HG03060 (cell line): ENCODE data around the gene S100A8.
"Not testable (repeated sequence)": the region's sequence is repeated elsewhere in the genome, so short reads cannot be mapped to it uniquely, and the experiment has no call there.

ENCODE experiments used
- ATAC-seq: cut with Tn5 transposase; IDR thresholded peaks from one replicate; pipeline ENCODE4 v1.9.1; 2021; ENCODE audit warnings: low read depth, moderate number of reproducible peaks; ENCODE audit not compliant: unreplicated experiment

Gene S100A8

DNA sequence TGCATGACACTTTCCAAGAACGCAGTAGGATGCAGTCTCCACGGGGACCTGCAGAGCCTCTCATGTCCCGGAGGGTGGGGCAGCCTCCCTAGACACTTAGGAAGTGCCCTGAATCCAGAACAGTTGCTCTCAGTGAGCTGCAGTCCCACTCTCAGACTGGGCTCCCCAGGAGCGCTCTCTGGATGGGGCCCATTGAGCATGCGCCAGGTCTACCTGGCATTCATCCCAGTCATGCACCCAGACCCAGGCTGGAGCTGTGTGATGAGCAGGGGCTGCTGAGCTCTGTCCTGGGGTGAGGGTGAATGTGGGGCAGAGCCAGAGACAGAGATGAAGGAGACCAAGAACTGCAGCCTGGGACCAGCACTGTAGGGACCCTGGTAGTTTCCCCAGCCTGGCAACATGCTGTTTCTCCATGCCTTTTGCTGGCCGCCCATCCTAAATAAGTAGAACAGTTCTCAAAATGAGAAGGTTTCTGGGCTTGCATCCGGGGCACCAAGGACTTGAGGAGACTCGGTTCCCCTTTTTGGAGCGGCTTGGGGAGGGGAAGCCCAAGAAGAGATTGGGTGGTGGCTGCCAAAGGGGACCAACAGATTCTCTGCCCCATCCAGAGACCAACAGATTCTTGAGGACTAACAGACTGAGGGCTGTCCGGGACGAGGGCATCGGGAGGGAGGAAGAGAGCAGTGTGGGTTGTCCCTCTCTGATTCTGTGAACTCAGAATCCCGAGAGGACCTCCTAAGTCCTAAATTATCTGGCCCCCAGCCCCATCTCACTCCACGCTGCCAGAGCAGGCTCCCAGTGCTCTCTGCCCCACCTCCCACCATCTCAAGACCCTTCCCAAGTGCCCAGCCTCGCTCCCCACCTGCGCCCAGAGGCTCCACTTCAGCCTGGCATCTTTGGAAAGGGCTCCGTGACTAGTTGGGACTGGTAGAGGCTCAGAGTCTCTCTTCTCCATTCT is 41.2 kb downstream of the S100A8 start:
- ATAC-seq = no peak

DNA sequence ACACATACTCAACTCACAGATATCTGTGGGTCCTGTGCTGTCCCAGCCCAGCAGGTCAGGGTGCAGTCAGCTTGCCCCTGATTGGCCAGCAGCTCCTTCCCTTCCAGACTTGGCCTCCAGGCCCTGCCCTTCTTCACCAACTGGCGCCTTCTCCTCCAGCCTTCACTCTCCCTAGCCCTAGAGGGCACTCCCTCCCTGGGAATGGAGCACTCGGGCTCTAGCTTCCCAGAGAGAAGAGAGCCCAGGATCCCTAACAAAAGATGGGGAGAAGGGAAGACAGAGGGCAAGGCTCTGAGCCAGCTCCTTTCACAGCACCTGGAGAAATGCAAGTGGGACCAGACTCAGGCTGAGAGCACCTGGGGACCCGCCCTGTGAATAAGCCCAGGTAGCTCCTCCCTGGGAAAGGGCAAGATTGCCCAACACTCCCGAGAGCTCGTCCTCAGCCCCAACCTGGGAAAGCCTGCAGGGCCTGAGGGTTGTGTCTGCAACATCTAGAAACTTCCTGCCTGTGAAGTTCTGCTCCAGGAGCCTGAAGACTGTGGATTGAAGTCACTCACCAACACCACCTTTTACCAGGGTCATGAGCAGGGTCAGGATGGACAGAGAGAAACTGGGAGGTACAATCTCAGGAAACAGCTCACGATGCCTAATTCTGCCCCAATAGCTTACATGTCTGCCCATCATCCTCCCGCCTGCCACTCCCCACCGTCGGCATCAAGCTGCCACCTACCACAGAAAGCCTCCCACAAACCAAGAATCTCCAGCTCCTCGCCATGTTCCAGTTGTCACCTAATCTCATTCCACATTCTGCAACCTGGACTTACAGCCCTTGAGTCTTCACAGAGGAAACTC is 42.1 kb downstream of the S100A8 start, which contains the start of gene PGLYRP4:
TSS of gene PGLYRP4 (minus strand) at position 331 of the 852 bp plus-strand sequence. CDS start 909 bp downstream, outside the sequence.
- ATAC-seq = no peak

DNA sequence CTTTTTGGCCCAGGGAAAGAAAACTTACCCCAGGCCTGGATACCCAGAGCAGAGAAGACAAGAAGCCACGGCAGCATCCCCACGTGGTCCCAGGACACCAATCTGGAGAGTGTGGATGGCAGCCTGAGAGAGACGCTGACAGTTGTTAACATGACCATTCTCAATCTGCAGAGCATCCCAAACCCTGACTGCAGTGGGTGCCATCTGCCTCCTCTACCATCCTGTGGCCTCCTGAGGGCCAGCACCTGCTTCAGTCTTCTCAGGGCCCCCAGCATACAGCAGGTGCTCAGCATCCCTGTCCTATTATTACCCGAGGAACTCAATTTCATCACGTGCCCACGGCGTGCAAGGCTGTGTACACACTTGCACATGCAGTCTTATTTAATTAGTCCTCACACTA is 43.0 kb downstream of the S100A8 start:
- ATAC-seq = no peak

DNA sequence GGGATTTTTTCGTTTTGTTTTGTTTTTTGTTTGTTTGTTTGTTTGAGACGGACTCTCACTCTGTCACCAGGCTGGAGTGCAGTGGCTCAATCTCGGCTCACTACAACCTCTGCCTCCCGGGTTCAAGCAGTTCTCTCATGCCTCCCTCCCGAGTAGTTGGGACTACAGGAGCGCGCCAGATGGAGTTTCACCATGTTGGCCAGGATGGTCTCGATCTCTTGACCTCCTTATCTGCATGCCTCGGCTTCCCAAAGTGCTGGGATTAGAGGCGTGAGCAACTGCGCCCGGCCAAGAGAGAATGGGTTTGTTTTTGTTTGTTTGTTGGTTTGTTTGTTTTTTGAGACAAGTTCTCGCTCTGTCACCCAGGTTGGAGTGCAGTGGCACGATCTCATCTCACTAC is 43.8 kb downstream of the S100A8 start:
- ATAC-seq = not testable (repeated sequence)

DNA sequence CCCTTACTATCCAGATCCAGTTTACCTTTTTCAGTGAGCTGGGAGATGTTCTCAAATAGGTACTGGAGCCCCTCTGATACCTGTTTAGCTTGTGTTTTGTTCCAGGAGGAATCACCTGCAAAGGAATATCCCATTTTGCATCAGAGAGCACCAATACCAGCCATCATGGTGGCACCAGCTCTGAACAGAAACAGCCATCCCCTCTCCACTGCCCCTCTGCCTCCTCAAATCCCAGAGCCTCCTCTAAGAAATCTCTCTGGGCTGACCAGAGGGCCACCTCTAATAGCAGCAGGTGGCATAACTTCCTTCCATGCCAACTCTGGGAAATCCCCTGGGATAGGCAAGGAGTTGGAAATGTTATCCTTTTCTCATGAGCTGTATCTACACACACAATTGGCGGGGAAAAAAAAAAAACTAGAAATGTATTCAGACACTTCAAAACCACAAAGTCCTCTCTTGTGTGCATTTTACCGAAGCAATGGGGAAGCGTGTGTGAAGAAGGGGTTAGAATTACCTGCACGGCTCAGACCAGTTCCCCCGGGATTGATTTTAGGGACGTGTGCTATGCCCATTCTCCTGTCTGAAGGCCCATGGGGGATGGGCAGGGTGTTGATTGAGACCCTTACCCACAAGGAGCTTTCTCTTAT is 44.7 kb downstream of the S100A8 start:
- ATAC-seq = no peak

DNA sequence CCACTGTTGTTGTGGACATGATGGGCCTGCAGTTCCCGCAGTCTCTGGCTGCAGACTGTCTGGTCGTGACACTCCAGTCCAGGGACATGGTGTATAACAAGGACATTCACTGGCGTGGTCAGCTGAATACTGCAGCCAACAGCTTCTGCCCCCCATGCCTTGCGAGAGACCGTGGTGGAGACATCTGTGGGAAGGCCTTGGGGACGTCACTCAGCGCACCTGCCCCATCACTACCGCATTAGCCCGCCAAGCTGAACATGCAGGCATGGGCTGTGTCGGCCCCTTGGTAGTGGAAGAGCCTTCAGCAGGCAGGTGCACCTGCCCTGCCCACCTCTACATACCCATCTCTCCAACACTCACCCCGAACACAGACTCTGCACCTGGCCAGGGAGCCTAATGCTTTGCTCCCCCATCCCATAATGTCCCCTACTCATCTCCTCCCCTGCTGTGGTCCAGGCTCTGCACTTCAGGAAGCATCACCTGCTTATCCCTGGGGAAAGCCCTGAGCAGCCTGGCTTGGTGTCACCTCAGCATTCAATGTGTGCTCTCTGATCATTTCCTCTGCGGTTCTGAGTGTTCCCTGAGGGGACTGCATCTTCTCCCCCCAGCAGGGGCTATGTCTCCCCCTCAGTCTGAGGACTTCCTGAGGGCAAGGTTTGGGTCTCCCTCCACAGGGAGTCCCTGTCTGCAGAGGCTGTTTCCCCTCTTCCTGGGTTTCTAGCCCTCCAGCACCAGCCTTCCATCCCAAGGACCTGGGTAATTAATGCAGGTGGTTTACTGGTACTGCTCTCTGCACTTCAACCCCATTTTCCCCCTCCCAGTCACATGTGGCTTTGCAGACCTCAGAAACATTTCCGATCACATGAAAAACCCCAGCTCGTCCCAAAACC is 45.4 kb downstream of the S100A8 start:
- no peak for ATAC-seq

DNA sequence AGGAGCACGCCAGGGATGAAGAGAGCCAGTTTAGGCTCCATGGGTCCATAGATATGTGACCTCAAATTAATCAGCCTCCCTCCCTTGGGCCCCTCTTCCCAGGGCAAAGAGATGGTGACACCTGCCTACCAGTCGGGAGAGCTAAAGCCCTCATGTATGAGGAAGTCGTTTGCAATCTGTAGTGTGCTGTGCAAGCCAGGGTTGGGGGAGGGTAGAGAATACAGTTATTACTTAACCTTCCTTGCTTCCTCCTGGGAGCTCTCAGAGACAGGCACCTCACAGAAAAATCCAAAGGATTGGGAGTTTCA is 46.2 kb downstream of the S100A8 start:
- ATAC-seq = no peak

DNA sequence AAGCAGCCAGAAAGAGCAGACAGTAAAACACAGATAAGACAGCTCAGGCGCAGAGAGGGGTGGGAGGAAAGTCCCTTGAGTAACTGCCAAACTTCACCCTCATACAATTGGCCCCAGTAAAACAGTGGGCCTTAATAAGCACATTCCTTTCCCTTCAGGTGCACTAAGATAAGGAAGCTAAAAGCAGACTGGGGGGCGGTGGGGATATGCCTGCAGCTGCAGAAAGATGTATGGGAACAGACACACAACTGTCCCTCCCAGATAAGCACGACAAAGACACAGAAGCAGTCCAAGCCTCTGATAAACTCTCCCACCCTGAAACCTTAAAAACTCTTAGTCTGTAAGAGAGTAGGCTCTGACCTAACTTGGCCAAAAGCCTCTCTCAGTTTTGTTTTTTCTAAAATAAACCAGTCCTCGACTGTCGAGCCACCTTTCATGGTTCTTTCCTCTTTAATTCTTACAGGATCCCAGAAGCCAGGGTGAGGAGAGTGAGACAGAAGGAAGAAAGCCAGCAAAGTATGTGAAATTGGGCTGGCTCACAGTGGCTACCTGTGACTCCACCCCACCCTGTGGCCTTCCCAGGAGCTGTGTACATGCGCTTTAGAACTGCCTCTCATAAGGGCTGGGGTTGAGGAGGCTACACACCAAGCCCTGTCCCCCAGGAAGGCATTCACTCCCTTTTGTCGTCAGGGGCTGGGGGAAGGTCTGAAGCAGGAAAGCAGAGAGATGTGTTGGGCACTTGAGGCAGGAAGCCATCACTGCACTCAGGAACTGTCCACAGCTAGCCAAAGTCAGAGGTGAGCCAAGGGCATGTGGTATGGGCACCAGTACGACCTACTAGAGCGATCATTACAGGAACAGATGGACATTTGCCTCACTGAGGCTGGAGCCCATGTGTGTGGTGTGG is 46.8 kb downstream of the S100A8 start:
- ATAC-seq = no peak

DNA sequence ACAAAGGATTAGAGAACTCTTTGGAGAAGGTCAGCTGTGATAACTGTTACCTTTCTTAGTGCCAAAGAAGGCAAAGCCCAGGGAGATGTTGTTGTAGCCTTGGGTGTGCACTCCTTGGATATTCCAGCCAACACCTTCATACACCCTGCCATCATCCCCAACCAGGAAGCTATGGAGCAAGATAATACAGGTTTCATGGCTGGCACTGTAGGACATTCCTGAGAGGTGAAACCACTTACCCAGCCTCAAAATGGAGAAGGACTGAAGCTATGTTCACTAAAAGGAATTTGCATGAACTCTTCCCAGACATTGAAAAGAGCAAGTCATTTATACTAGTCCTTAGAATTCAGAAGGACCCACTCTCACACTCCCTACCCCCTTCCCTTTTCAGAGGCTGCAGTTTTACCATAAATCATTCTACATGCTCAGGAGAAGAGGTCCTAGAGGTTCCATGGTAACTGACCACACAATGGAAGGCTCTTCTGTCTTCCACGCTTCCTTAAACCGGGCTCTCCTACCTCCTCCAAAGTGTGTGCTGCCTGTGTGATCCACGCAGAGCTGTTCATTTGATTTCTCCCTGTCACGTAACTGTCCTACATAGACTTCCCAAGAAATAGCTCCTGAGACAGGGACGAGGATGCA is 47.7 kb downstream of the S100A8 start:
- ATAC-seq = no peak

DNA sequence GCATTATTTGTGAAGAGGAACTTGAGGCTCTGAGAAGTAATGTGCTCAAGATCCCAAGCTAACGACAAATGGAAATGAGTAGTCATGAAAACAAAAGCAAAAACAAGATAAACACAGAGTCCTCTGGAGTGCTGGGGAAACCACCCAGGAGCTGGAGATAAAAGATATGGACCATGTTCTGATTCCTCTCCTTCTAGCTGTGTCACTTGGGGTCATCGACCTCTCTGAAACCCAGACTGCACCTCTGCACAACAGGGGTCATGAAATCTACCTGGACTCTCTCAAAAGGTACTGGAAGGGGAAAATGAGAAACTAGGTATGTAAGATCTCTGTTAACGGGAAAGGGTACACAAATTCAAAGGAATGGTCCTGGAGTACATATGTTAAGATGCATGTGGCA is 48.7 kb downstream of the S100A8 start:
- ATAC-seq = no peak

DNA sequence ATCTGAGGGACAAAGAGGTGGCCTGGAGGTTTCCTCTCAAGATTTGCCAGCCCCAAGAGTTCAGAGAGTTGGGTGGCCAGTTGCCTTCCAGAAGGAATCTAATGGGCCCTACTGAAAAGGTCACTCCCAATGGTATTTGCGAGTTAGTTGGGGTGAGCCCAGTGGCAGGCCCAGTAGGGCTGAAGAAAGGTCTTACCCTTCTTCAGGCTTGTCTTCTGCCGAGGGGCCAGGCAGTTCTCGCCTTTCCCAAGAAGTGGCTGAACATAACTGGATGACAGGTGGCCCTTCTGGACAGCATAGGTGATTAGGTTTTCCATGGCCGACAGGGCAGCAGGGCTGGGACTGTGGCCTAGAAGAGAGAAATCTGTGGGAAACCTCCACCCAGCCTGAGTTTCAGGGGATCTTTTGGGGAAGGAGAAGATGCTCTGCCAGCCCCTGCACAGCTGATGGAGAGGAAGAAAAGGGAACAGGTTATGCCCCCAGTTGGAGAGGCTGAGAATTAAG is 49.4 kb downstream of the S100A8 start:
- no peak for ATAC-seq

DNA sequence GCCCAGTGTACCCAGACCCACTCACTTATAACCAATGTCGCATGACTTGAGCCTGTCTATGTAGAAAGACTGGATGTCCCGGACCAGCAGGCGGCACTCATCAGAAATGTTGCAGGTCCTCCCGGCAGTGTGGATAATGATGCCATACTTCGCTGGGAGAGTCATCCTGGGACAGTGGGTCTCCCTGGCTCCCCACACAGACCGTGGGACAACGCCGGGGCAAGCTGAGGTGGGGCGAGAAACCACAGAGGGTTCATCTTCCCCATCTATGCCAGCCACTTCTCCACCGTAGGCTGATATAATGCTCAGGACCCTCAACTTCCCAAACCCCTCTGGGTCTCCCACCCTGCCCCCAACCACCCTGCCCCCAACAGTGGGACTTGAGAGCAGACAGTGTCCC is 50.5 kb downstream of the S100A8 start:
- ATAC-seq = no peak
